IPS DF 19.7 (cell line): Measurements from ENCODE around the gene GLTPD2.
"Not testable (repeated sequence)": the region's sequence is repeated elsewhere in the genome, so short reads cannot be mapped to it uniquely, and the experiment has no call there.

Experiments
- DNase-seq: peaks from one replicate; pipeline ENCODE4 v3.0.0-alpha.2; 2013; ENCODE audit warnings: low read depth, low spot score

The GLTPD2 gene

GRCh38 chr17:4807605-4808377 lies 19.0 kb downstream of the GLTPD2 start:
- no peak for DNase-seq

- DNase-seq, result no peak
These were observed 19.6 kb downstream of the GLTPD2 start for GRCh38 chr17:4808378-4808767.

- DNase-seq, result no peak
These were observed 22.0 kb downstream of the GLTPD2 start for GRCh38 chr17:4810696-4811290.

- DNase-seq, result no peak
These were observed 22.7 kb downstream of the GLTPD2 start for GRCh38 chr17:4811471-4811870.

- DNase-seq, result no peak
These were observed 23.9 kb downstream of the GLTPD2 start for GRCh38 chr17:4812690-4813089.

- no peak for DNase-seq
These were observed 26.4 kb downstream of the GLTPD2 start for GRCh38 chr17:4815043-4815675.

GRCh38 chr17:4816826-4817225 lies 28.1 kb downstream of the GLTPD2 start:
- no peak for DNase-seq

- no peak for DNase-seq
These were observed 29.5 kb downstream of the GLTPD2 start for GRCh38 chr17:4818276-4818675.

GRCh38 chr17:4822835-4823234 lies 34.1 kb downstream of the GLTPD2 start:
- DNase-seq, result no peak

GRCh38 chr17:4823373-4824089 lies 34.8 kb downstream of the GLTPD2 start:
- DNase-seq, result no peak

- no peak for DNase-seq
These were observed 38.6 kb downstream of the GLTPD2 start for GRCh38 chr17:4827399-4827798.

GRCh38 chr17:4832829-4833177 lies 44.0 kb downstream of the GLTPD2 start:
- DNase-seq, result not testable (repeated sequence)

- DNase-seq, result no peak
These were observed 44.6 kb downstream of the GLTPD2 start, which contains the start of gene MINK1 for GRCh38 chr17:4833178-4833940. Gene MINK1, plus strand, starts transcription at chr17:4833340. Its CDS starts 244 bp downstream, at chr17:4833584.

- no peak for DNase-seq
These were observed 45.3 kb downstream of the GLTPD2 start for GRCh38 chr17:4833941-4834680.

GRCh38 chr17:4834681-4835020 lies 45.9 kb downstream of the GLTPD2 start:
- DNase-seq, result no peak

- DNase-seq, result no peak
These were observed 47.5 kb downstream of the GLTPD2 start for GRCh38 chr17:4836221-4836620.

- no peak for DNase-seq
These were observed 48.9 kb downstream of the GLTPD2 start for GRCh38 chr17:4837471-4838308.

GRCh38 chr17:4838309-4838785 lies 49.6 kb downstream of the GLTPD2 start:
- DNase-seq, result no peak

GRCh38 chr17:4839221-4839620 lies 50.5 kb downstream of the GLTPD2 start:
- no peak for DNase-seq
